Fibroblast of skin of scalp (primary cell): Measurements from ENCODE around the gene F3.

Experiments
- DNase-seq: peaks from one replicate; pipeline ENCODE4 v3.0.0-alpha.2; 2013

F3 gene

DNA sequence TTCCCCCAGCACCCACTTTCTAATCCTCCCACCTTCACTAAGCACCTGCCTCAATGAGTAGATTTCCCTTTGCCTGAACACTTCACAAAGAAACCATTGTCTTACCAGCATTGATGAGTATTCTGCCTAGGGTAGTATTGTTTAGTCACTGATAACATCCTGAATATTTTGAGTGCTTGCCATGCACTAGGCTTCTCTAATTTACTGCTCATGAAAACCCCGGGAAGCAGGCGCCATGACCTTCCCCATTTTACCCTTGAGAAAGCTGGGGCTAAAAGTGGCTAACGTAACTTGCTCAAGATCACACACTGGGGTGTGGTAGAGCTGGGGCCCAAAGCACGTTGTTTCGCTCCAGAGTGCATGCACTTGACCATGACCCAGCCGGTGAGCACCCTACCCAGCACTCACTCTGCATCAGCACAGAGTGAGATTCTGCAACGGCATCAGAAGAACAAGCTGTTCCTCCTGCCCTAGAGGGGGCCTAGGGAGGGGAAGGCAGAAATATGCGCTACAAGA is 10.6 kb upstream of the F3 start:
- no peak for DNase-seq

GRCh38 chr1:94551449-94551848 is 9.9 kb upstream of the F3 start:
- DNase-seq = no peak

DNA sequence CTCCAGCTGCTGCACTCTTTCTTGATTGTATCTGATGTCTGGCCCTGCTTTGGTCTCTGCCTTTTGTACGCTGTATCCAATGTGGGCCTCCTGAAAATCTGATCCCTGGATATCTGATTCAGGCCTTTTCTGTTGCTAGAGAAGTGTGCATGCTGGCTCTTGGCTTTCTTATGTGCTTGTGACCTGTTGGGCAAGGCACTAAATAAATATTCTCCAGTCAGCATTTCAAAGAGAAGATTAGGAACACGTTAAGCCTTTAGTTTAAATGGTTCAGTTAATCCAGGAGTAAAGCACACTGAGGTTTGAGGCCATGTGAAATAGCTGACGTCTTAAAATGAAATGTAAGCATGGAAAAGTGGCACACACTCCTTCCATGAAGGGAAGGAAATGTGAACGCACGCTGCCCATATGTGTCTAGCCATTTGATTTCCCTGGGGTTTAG is 9.3 kb upstream of the F3 start:
- DNase-seq = no peak

DNA sequence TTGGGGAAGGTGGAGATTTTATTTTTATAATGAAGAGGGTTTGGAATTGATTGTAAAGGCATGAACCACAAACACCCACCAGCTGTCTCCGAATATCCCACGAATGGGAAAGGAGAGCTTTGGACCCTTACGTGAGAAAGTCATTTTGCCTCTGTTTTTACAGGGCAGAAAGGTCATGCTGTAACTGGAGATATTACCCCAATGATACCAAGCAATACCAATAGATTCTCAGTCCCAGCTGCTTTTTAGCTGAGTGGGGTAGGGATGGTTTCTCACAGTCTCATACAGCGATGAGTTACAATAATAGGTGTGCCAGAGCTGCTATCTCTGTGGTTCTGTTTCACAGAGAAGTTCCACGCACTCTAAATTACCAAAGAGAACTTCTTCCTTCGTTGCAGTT is 8.8 kb upstream of the F3 start:
- DNase-seq = no peak

DNA sequence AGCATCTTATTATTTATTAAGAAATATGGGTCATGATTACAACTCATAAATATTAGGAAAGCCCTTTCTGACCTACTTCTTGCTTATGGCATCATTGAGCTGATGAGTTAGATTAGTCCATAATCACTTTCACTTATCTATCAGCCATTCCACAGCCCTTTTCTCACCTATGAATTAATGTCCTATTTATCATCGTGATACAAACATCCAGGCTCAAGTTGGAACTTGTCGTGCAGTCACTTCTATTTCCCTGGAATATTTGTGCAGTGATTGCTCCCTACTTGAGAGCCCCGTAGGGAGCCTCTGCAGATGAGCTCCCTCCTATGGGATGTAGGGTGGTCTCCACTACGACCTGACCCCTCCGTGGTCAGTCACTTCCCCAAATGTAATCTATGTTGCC is 8.1 kb upstream of the F3 start:
- no peak for DNase-seq

DNA sequence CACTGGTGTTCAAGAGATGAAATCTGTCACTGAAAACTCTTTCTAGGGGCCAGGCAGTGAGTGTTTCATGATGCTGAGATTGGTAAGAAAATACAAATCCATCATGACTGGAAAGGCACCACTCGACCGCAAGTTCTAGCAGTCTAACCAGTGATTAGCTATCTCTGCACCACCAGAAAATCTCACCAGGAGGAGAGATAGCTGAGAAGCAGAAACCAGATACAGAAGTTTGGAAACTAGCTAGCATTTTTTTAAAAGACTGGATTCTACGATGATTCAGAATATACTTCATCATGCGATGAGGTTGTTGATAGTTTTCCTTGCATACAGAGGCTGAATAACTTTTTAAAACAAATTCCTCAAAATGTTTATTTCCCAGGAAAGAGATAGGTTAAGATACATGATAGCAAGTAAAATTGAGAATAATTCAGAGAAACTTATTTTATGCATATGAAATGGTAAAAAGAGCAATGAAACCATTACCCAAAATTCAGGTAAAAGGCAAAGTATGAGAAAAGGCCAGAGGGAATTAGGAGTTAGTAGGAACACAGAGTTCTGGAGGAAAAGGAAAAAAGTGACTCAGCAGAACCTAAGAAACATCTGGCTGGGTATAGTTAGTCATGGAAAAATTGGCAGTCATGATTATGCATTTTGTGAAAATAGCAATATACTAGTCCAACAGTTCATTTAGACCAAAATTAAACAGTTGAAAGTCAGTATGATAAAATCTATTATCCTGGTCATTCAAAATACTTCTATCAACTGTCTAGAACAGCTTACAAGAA is 3.3 kb upstream of the F3 start:
- DNase-seq = peak; percentile 64

GRCh38 chr1:94543893-94544635 is 2.5 kb upstream of the F3 start:
- peak; percentile 62 for DNase-seq

DNA sequence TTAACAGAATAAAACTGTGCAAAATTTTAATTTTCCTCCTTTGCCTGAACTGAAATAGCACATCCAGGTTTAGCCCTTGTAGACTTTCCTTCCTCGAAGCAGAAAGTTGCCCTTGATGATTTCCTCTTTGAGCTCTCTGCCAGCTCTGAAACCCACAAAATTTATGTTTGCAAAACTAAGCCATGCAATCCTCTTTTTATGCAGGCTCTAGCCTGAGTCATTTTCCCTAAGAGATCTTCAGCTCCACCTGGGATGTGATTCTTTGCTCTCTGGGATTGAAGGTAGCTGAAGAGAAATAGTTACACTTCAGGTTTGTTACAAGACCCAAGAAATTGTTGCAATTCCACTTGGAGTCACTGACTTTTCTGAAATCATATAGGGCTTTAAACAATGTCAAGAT is 1.4 kb upstream of the F3 start:
- DNase-seq = no peak

DNA sequence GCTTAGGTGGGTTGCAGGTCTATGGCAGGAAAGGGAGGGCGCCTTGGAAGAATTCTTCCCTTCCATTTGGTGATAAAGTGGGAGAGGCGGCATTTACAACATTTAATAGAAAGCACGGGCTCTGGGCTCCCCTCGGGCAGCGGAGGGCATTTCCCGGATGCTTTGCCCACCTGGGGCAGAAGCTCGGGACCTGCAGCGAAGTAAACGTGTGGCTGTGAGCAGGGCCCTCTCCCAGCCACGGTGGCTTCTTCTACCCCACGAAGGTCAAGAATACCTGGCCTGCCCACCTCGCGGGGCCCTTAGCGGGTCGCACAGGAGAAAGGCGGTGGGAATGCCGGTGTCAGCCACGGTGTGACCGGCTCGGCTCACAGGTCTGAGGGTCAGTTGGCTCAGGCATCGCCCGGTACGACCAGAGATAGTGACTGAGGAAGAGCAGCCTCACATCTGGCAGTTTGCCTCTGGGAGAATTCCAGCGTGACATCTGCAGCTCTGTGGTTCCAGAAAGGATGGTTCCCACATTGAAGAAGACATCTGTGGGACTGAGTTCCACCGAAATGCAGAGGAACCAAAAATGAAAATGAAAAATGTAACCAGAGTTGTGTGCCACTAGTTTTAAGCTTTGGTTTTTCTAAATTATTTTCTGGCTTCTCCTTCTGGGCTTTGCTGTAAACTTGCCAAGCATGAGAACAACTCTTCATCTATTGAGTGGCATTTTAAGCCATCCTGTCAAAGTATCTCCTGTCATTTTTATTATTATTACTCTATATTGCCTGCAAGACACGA is 720 bp upstream of the F3 start:
- peak; percentile 77 for DNase-seq

DNA sequence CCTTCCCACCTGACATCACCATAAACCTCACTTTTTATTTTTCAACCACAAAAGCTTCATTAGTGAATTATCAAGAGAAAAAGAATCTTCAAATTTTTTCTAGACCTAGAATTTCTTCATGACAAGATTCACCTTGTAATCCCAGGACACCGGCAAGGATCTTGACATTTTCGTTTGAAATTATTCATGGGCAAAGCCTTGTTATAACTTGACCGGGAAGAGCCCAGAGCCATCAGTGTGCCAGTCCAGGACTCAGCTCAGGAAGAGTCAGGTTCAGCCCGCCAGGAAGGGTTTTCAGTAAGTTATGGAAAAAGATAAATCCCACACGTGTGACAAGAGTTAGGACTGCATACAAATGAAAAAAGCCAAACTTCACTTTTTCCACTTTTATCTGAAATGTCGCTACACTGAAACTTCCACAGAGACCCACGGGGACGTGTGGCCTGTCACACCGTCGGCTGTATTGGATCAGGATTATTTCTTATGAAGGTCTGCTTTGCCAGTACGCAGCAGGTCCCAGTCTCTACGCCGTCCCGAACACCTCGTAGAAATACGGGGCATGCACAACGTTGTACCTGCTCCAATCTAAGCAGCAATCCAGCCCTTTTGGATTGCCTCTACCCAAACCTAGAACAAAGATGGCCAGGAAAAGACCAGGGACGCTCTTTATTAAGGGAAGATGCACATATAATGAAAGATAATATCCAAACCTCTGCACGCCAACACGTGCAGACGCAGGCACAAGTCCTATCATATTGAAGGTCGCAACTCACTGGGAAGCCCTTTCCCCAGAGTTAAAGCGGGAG is 916 bp downstream of the F3 start:
- no peak for DNase-seq

GRCh38 chr1:94539496-94539895 is 2.1 kb downstream of the F3 start:
- peak; percentile 49 for DNase-seq

- DNase-seq = no peak
Observed at GRCh38 chr1:94538243-94538827, 3.2 kb downstream of the F3 start.

- no peak for DNase-seq
Observed at GRCh38 chr1:94537254-94537653, 4.3 kb downstream of the F3 start.

DNA sequence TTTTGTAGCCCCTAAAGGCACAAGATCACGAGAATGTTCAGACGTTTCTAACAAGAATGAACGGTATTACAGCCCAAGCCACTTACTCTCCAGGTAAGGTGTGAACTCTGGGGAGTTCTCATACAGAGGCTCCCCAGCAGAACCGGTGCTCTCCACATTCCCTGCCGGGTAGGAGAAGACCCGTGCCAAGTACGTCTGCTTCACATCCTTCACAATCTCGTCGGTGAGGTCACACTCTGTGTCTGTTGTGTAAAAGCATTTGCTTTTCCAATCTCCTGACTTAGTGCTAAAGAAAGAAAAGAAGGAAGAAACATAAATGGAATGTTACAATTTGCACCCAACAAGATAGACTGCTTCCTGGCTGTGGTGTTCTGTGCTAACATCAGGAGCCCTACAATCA is 5.7 kb downstream of the F3 start:
- no peak for DNase-seq

DNA sequence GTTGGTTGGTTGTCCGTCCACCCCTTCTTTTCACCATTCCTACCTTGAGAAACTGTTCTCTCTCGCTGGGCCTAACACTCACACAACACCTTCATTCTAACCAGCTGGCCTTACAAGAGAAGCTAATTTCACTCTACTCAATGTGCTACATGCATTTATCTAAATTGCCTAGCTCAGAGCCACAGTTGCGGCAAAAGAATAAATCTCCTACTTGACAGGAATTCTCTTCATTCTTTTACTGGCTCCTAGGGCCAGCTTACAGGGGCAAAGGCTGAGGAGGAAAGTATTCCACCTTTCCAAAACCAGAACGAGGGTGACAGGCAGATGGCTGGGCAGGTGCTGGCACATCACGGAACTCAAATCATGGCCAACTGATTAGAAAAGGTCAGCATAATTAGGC is 6.5 kb downstream of the F3 start:
- no peak for DNase-seq

- DNase-seq = no peak
Observed at GRCh38 chr1:94532077-94532476, 9.5 kb downstream of the F3 start.

DNA sequence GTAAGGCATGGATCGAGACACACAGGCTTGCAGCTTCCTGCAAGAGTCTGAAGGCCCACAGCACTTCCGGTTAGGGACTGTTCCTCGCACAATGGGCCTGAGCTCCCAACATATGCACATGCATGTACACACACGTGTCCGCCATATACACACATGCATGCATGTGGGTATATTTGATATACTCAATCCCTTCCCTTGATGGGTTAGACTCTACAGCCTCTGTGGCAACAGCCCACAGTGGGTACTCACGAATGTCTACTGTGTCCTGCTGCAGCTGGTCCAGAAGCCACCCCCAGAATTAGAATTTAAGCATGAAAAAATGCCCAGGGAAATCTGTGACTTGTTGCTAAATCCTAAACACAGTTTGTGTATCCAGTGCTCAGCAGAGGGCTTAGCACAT is 9.9 kb downstream of the F3 start:
- no peak for DNase-seq

DNA sequence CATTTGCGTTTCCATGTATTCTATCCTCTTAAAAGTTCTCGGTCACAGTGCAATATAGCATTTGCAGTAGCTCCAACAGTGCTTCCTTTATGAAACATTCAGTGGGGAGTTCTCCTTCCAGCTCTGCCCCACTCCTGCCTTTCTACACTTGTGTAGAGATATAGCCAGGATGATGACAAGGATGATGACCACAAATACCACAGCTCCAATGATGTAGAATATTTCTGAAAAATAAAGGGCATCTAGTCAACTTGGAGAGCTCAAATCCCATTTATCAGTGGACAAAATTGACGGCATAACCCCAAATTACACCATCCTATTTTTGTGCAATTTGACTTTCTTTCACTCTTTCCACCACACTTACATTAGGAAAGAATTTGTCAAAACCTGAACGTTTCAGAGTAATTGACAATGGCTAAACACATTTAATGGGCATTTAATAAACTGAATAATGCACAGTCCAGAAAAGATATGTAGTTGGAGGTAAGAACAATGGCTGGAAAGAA is 11.1 kb downstream of the F3 start:
- no peak for DNase-seq

- no peak for DNase-seq
Observed at GRCh38 chr1:94529416-94529815, 12.1 kb downstream of the F3 start.

DNA sequence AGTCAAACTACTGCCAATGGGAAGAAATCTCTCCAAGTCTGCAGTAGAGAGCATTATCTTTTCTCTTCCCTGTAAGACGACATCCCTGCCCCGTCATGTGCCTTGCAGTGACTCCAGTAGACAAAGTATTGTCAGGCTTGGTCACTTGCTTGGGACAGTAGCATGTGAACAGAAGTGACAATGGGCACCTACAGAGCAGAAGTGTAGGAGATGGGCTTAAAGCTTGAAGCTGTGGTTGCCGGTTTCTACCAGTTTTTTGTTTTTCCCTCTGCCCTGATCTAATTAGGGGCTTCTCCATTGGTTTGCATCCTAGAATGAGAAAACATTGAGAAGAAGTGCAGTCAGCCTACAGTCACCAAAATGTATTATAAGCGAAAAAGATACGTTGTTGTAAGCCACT is 12.7 kb downstream of the F3 start:
- no peak for DNase-seq

GRCh38 chr1:94528299-94528698 is 13.3 kb downstream of the F3 start:
- no peak for DNase-seq
